NCI-H1417 treated with DMSO at 0.1 percent for 48 hours (cell line): ENCODE measurements around the gene KRT23.

Source experiments
- DNase-seq: peaks from one replicate; lab custom pipeline; 2025; lab: John Stamatoyannopoulos, UW

The KRT23 gene, protein sequence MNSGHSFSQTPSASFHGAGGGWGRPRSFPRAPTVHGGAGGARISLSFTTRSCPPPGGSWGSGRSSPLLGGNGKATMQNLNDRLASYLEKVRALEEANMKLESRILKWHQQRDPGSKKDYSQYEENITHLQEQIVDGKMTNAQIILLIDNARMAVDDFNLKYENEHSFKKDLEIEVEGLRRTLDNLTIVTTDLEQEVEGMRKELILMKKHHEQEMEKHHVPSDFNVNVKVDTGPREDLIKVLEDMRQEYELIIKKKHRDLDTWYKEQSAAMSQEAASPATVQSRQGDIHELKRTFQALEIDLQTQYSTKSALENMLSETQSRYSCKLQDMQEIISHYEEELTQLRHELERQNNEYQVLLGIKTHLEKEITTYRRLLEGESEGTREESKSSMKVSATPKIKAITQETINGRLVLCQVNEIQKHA

DNA sequence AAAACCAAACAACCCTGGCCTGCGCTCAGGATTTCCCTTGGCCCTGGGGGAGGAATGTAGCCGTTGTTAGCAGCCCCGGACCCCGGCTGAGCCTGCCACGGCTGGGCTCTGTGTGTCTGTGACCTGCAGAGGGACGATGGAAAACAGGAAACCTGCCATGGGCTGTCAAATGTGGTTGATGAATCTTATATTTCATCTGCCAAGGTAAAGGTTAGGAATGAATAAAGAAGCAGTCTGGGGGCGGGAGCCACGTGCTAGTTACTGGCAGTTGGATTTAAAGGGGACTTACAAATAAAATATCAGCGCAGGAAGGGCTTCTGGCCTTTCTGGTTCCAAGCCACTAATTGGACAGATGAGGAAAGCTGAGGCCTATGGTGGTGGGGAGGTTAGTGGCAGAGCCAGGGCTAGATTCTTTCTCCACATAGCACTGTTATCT is at the start of gene KRT23:
TSS of gene KRT23 (minus strand) at position 263 of the 436 bp plus-strand sequence. CDS start 1,043 bp downstream, outside the sequence.
- DNase-seq, result peak; percentile 7

DNA sequence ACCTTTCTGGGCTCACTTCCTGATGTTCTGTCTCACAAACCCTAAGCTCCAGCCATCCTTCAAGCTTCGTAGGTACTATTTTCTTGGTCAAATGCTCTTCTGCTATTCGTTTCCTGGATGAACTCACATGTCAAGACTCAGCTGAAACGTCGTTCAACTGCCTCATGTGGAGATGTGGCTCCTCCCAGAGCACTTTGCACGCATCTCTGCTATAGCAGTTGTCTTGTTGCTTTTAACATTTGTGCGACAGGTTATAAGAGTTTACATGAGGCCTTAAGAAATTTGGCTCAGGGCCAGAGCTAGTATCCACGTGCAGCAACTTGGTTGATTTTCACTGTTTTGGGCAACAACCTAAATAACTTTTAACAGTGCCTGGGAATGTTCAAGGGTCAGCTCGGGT is 49.5 kb upstream of the KRT23 start:
- DNase-seq, result no peak

DNA sequence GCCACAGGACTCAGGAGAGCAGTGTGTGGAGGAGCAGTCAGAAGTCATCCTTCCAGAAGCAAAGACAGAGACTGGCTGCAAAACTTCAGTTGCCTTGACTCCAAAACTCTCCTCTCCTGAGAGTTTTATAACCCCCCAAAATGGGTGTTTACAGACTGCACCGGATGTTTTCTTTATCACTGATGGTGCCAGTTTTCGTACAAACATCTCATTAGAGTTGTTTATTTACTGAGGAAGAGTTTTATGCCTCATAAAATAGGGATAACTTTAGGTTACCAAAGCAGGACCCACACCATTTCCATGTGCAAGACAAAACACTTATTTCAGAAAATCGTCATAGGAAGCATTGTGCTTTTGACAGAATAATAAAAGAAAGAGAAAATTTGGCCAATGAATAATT is 46.8 kb upstream of the KRT23 start, which contains the start of gene KRT40:
TSS of gene KRT40 (minus strand) at position 101 of the 400 bp plus-strand sequence. CDS start at position 48, 53 bp downstream.
- DNase-seq, result no peak

DNA sequence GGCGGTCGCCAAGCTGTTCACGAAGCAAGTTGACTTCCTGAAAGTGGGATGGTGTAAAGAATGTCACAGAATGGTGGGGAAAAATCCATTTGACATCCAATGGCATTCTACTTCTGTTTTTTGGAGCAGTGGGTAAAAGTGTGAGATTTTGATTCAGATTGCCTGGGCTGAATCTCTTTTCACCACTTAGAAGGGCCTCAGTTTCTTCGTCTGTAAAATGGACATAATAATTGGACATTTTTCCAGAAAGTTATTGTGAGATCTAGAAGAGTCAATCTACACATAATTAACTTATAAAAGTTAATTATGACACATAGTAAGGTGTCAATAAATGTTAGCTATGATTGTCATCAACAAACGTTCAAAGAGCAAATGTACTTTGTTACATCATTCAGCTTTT is 43.7 kb upstream of the KRT23 start:
- no peak for DNase-seq

DNA sequence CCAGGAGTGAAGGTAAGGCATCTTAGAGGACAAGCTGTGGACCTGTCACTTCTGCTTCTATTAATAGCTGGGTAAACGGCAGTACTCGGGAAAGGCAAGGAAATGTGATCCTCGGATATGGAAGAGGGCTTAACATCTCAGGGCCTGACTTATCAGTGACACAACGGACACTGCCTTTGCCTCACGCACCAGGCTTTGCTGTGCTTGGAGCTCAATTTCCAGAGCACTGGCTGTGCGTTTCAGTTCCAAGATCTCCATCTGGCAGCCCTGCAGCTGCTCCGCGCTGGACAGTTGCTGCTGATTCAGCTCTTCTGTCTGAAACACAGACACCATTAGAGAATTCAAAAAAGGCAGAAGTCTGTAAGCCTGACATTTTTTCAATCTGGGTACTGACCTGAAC is 43.1 kb upstream of the KRT23 start:
- DNase-seq, result no peak

DNA sequence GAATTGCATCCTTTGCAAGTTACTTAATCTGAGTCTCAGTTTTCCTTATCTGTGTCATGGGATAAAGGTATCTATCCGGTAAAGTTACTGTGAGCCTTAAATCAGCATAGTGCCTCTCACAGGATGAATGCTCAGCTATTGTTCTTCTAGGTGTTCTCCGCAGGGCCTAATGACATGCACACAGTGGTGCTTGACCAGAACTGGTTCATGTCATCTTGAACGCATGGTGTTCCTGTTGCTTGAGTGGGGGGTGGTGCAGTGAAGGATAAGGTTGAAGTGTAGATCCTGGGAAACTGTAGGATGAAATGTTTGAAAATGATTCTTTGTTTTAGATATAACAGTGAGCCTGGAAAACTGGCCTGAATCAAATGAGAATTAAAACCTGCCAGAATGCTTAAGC is 42.7 kb upstream of the KRT23 start:
- no peak for DNase-seq

DNA sequence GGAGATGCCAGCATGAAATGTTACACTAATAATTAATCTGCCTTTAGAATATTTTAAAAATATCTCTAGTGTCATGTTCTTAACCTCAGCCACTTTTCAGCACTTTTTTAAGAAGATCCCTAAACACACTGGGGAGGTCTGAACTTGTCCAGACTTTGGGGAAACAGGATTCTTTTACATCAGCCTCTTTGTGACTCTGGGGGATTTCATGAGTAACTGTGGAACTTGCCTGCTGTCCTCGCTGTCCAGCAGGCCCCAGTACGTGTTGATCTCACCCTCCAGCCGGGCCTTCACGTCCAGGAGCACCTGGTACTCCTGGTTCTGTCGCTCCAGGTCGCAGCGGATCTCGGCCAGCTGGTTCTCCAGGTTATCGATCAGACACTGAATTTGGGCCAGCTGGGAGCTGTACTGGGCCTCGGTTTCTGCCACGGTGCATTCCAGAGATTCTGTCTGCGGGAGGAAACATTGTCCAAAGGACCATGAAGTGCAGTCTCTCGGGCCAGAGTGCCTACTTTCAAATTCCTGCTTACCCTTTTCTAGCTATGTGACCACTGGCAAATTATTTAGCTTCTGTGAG is 41.2 kb upstream of the KRT23 start:
- no peak for DNase-seq

DNA sequence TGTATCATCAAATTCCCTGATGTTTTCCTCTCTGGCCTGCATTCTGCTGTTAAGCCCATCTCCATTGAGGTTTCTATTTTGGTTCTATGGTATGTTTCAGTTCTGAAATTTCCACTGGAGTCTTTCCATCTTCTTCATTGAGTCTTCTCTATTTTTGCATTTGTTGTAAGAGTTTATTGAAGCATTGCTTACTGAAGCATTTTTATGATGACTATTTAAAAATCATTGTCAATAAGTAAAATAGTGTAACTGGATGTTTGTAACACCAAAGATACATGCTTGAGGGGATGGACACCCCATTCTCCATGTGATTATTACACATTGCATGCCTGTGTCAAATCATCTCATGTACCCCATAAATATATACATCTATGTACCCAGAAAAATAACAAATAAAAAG is 38.1 kb upstream of the KRT23 start:
- DNase-seq, result no peak

DNA sequence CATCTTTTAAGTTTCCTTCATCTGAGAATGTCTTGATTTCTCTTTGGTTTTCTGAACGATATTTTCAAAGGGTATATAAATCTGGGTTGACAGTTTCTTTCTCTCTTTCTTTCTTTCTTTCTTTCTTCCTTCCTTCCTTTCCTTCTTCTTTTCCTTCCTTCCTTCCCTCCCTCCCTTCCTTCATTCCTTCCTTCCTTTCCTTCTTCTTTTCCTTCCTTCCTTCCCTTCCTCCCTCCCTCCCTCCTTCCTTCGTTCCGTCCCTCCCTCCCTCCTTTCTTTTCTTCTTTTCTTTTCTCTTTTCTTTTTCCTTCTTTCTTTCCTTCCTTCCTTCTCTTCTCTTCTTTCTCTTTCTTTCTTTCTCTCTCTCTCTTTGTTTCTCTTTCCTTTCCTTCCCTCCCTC is 36.9 kb upstream of the KRT23 start:
- DNase-seq, result no peak

DNA sequence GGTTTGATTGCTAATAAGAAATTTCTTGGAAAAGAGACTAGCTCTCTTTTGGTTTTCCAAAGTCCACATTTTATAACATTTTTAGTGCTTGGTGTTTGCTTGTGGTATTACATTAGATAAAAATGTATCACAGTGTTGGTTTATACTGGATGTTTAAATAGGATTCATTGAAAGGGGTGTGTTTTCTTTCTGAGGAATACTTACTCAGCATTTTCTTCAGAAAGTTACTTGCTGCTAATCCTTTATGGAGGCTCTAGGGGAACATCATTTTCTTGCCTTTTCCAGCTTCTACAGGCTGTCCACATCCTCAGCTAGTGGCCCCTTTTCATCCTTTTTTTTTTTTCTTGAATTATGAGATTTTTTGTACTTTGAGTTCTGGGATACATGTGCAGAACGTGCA is 30.1 kb upstream of the KRT23 start:
- no peak for DNase-seq

DNA sequence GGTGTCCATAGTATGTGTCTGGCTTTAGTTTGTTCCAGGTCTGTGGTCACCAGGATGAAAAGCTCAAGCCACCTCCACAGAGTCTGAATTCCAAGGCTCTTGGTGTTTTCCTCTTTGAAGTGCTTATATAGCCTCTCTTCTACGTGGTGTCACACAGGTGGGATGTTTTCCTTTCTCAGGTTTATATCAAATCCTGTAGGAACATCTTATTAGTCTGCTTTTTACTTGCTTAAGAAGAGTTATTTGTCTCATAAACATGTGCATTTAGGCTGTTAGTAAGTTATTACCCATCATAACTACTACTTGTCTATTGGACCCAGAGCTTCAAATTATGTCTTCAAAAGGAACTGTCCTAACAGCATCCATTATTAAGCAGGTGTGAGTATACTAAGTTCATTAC is 29.4 kb upstream of the KRT23 start, which contains the start of gene KRT39:
TSS of gene KRT39 (minus strand) at position 101 of the 400 bp plus-strand sequence. CDS start at position 9, 92 bp downstream.
- DNase-seq, result no peak

DNA sequence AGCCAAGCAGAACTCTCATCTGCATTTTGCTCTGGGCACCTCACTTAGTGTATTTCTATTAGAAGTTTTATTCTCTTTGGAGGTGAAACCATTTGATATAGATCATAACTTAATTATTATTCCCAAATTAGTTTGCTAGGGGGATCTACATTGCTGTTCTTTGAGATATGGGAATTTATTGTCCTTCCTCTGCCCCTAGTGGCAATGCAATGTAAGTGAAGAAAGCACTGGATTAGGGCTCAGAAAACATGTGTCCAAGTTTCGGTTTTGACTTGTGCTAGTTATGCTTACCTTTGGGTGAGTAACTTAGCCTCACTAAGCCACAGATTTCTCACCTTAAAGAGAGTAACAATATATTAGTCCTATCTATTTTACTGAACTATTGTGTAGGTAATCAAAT is 26.4 kb upstream of the KRT23 start:
- no peak for DNase-seq

DNA sequence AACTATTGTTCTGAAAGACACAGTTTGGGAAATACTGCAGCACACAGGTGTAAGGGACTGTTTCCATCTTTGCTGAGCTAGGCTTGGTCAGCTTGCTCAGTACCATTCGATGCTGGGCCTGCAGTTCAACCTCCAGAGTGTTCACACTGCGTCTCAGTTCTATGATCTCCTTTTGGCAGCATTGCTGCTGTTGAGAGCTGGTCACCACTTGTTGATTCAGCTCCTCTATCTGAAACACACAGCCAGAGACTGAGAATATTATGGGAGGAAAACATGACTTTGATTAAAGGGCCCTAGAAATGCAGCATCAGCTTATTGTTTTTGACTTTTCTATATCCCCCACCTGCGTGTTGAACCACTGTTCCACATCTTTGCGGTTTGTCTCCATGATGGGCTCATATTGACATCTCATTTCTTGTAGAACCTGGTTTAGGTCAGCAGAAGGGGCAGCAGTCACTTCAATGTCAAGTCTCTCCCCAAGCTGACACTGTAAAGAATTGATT is 24.7 kb upstream of the KRT23 start:
- no peak for DNase-seq

DNA sequence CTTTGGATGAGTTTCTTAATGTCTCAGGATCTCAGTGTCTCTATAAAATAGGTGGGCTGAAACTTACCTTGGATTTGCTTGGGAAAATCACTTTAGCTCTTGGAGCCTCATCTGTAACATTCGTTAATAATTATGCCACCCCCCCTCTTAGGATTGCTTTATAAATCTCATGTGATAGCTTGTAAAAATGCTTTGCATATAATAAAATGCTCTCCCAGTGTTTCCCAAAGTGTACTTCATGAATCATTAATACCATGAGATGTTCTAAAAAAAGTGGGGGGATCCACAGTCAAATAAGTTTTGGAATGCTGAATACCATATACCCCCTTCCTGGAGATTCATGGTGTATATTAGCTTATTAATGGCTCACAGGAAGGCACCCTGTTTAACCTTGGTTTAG is 24.1 kb upstream of the KRT23 start:
- DNase-seq, result no peak

DNA sequence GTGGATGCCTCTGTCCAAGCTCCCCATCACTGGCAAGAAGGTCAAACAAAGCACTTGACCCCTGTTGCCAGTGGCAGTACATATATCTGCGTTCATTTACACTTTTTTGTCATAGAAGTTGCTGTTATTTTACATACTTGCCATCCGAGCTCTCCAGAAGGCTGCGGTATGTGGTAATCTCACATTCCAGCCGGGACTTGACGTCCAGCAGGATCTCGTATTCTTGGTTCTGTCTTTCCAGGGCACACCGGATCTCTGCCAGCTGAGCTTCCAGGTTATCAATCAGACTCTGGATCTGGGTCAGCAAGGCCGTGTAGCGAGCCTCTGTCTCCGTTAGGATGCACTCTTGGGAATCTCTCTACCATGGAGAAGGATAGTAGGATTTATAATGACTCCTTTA is 22.7 kb upstream of the KRT23 start:
- no peak for DNase-seq

DNA sequence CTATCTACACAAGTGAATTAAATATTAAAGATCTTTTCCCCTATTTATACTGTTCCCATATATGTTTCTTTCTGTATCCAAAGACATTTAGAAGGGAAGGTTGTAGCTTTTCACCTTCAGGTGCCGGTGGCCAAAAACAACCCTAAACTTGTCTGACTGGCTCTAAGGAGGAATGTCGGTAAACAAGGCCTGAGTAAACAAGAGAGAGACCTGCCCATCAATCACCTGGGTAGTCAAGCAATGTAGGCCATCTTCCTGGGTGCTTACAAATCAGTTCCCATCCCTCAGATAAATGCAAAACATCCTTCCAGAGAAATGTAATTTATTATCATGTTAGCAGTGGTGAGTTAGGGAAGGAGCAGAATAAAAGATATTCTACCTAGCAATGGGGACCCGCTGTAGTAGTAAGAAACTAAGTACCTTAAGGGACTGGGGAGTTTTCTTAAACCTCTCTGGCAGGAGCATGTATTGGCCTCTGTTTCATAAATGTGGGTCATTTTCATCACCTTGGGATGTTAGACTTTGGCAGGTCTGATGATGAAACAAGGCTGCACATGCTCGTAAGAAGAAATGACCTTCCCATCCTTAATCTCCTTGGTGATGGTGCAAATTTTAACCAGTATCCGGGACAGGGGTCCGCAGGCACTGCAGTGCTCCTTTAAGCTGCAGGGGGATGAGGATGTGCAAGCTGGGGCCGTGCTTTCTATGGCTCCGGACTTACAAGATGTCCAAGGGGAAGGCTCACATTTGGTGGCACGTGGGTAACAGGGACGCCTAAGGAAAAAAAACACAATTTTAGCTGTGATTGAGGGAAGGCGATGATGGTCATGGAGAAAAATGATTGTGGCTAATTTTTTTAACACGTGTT is 20.9 kb upstream of the KRT23 start:
- DNase-seq, result no peak

DNA sequence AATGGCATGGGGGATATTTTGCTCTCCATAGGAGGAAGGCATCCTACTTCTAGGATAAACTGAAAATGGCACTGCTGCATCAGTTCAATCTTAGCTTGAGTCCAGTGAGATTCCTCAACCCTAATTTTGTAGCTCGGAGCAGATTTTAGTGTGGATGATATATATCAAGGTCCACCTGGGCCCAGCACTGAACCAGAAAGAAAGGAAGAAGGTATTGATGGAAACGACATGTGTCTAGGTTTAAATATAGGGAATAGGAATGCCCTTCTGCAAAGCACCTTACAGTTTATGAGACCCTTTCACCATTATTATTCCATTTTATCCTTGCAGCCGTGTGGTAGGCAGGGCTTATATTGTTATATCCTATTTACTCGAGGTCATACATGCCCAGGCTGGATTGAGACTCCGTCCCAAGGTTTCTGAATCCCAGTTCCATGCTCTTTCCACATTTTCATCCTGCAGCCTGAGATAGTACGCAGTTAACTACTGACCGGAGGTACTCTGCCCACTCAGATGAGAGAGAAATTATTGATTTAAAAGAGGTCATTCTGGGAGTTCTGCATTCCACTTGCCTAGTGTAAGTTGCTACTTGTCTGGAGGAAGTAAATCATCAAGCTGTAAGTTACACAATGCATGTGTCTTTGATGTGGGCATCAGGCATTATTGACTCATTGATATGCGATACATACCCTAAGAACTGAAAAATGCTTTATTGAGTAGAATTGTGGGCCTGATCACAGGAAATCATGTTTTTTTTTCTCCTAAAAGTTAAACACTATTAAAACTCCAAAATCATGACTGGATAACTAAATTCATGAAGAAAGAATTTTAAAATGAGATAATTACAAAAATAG is 19.2 kb upstream of the KRT23 start:
- DNase-seq, result no peak

DNA sequence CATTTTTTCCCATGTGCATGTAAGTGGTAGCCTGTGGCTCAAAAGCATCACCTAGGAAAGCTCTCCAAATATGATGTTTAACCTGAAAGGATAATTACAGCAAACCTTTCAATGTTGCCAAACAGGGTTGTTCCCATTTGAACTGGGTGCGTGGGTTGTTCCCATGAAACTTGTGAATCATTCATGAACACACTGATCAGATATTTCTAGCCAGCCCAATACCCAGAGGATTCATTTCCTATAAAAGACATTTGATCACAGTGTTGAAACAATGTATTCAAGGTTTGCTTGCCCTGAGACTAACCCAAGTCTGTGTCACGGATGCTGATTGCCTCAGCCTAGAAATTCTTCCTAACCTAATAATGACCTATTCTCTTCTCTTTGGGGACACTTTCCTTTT is 16.4 kb upstream of the KRT23 start:
- DNase-seq, result no peak

DNA sequence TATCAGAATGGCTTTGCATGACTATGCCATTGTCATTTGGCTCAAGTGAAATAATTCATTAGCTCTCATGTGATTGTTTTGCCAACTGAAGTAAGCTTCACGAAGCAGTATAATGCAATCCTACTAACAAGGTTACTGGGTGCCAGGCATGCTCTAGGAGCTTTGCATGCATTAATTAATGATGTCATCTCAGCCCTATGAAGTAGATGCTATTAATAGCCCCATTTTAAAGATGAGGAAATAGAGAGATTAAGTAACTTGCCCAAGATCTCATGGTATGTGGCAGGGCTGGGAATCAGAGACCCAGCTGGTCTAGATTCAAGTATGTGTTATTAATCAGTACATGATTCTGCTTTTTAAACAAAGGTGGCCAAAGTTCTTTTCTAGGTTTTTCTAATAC is 15.2 kb upstream of the KRT23 start:
- DNase-seq, result no peak

DNA sequence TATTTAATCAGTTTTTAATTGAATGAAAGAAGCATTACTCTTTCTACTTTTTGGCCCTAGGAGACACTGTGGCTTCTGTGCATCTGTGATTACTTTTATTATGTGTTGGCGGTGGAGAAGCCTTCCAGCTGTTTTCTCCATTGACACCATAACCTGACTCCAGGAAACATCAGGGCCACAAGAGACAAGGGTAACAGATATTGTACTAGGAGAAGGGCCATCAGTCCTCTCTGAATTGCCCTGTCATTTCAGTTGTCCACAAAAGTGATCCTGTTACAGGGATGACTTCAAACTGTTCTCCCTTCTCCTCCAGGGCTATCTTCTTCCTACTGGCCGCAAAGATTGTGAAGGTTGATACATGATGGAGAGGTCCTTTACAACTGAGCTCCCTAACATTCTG is 14.7 kb upstream of the KRT23 start:
- no peak for DNase-seq

DNA sequence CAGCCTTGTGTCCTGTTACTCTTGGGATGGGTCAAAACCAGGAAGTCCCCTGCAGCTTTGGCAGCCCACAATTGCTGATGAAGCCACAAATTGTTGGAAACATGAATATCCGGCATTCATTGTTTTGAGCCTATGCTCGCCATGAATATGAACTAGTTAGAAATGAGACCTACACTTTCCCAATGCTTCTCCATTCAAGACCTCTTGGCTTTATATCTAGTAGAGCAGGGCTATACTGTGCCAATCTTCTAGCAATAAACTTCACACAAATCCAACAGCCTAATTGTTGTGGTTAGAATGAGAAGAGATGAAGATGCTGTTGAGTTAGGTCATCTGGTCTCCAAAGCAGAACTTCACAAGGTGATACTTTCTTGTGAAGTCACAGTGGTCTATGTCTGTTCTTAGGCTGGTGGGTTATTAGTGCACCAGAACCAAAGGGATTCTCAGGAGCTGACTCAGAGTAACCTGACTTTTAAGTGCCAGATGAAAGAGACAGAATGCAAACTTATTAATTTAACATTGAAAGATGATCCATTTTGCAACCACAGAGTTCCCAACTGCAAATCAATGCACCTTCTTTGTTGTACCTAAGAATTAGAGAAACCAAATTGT is 13.7 kb upstream of the KRT23 start:
- no peak for DNase-seq
